HepG2 (cell line): ENCODE data around the gene PPP1R15A. TPM values are rescaled to one million over a fixed set of nuclear protein-coding genes. Genes with fewer than 3 reads are reported as not detected.

ENCODE experiments used
- ATAC-seq: fragments of 200-7000 bp; cut with Tn5 transposase; 3 replicates; pipeline ENCODE4 v1.9.1; 2020; ENCODE audit warnings: mild to moderate bottlenecking, moderate library complexity
- BruUV-seq: library from RNA; stranded (reverse); fragments of 400-500 nt; replicated peaks from 2 replicates; lab custom pipeline; 2021; lab: Mats Ljungman, UMichigan
- CTCF ChIA-PET: fragments of 300-600 bp; formaldehyde crosslinking; extraction: SDS; loops from one replicate; lab custom pipeline; 2021; ENCODE audit warnings: low total read pairs, inconsistent platforms, low intra/inter-chr PET ratio; lab: Yijun Ruan, JAX
- POLR2A ChIA-PET: fragments of 350-600 bp; sonication (Branson Sonifier 250); formaldehyde crosslinking; loops from one replicate; lab custom pipeline; 2020; ENCODE audit warnings: antibody characterized with exemption, inconsistent platforms; lab: Yijun Ruan, JAX
- DNase-seq: peaks from one replicate; pipeline ENCODE4 v3.0.0-alpha.2; 2015; ENCODE audit warnings: low spot score
- FAIRE-seq: peaks from 3 replicates; lab custom pipeline; 2011; peaks lifted over from hg19 to GRCh38; lab: Jason Lieb, UNC
- H2AFZ ChIP-seq: one replicate; pipeline ENCODE4 v1.6.1; 2011; ENCODE audit warnings: low read length, inconsistent platforms
- H3K27ac ChIP-seq: fragments of 300-600 bp; 3 replicates; pipeline ENCODE4 v1.8.0; 2011; ENCODE audit warnings: mixed run types, mild to moderate bottlenecking, mixed read lengths, low read length, inconsistent platforms; ENCODE audit not compliant: insufficient read depth; ENCODE audit errors: extremely low read length
- H3K27me3 ChIP-seq, 2 experiments: fragments of 200-600 bp in 1 of 2; 2 replicates in 1 of 2; 3 replicates in 1 of 2; pipeline versions ENCODE4 v1.6.0 to v1.8.0; 2011; ENCODE audit warnings: low read length in 2 of 2, mild to moderate bottlenecking in 2 of 2, moderate library complexity in 2 of 2, inconsistent platforms in 1 of 2; ENCODE audit not compliant: insufficient read depth in 2 of 2, control insufficient read depth in 1 of 2
- H3K36me3 ChIP-seq, 2 experiments: fragments of 200-600 bp in 1 of 2; replicated peaks in 1 of 2; 2 replicates in 1 of 2; 3 replicates in 1 of 2; pipeline versions ENCODE4 v1.5.1 to v1.8.0; 2011; ENCODE audit warnings: low read length in 2 of 2, inconsistent platforms in 1 of 2; ENCODE audit not compliant: insufficient read depth in 2 of 2, control insufficient read depth in 1 of 2
- H3K4me1 ChIP-seq: 2 replicates; pipeline ENCODE4 v1.5.1; 2012; ENCODE audit warnings: low read length, inconsistent platforms; ENCODE audit not compliant: insufficient read depth
- H3K4me2 ChIP-seq: 2 replicates; pipeline ENCODE4 v1.6.0; 2011; ENCODE audit warnings: low read depth, low read length, inconsistent platforms
- H3K4me3 ChIP-seq, 3 experiments: fragments of 200-600 bp in 1 of 3; sonication (generic), shearing (Covaris generic) in 1 of 3; replicated peaks in 1 of 3; 2 replicates each; pipeline ENCODE4 v1.5.1; 2011 to 2016; ENCODE audit warnings: low read length in 3 of 3, inconsistent platforms in 2 of 3, low read depth in 2 of 3, mild to moderate bottlenecking in 2 of 3, control low read depth in 1 of 3, mixed read lengths in 1 of 3; ENCODE audit not compliant: insufficient read depth in 1 of 3
- H3K79me2 ChIP-seq: one replicate; pipeline ENCODE4 v1.6.1; 2011; ENCODE audit warnings: low read length, inconsistent platforms; ENCODE audit not compliant: insufficient read depth
- H3K9ac ChIP-seq: 2 replicates; pipeline ENCODE4 v1.6.0; 2011; ENCODE audit warnings: mild to moderate bottlenecking, low read depth, low read length, inconsistent platforms; ENCODE audit not compliant: insufficient read depth
- H3K9me3 ChIP-seq: 2 replicates; pipeline ENCODE4 v1.5.1; 2012; ENCODE audit warnings: mild to moderate bottlenecking, low read length
- H4K20me1 ChIP-seq: 2 replicates; pipeline ENCODE4 v1.6.0; 2011; ENCODE audit warnings: inconsistent platforms, mild to moderate bottlenecking, low read length, moderate library complexity; ENCODE audit not compliant: insufficient read depth
- CHD2 ChIP-seq: IDR thresholded peaks from 2 replicates; pipeline ENCODE4 v1.6.1; 2011; ENCODE audit warnings: low read depth, low read length, improper control_type of control experiment
- CREB1 ChIP-seq, 2 experiments: fragments of 450-650 bp in 1 of 2; IDR thresholded peaks; 2 replicates each; pipeline ENCODE4 v1.6.1; 2016 to 2017; ENCODE audit warnings: control low read depth in 1 of 2, mild to moderate bottlenecking in 1 of 2, missing compliant biosample characterization in 1 of 2, missing genetic modification characterization in 1 of 2
- DMAP1 ChIP-seq: IDR thresholded peaks from 2 replicates; pipeline ENCODE4 v1.6.1; 2016
- ETV5 ChIP-seq: IDR thresholded peaks from 2 replicates; pipeline ENCODE4 v1.6.1; 2018; ENCODE audit warnings: missing biosample characterization, missing genetic modification reagents, inconsistent platforms, borderline replicate concordance
- FOXC1 ChIP-seq: sonication (generic); formaldehyde crosslinking; IDR thresholded peaks from 2 replicates; pipeline ENCODE4 v1.8.0; 2022; ENCODE audit warnings: mild to moderate bottlenecking, missing genetic modification reagents, borderline replicate concordance
- GABPB1 ChIP-seq: IDR thresholded peaks from 2 replicates; pipeline ENCODE4 v1.6.1; 2016; ENCODE audit warnings: mild to moderate bottlenecking, missing genetic modification reagents, moderate library complexity, missing compliant biosample characterization
- GATAD2A ChIP-seq: IDR thresholded peaks from 2 replicates; pipeline ENCODE4 v1.6.1; 2016
- HIVEP1 ChIP-seq: sonication (generic); formaldehyde crosslinking; IDR thresholded peaks from 2 replicates; pipeline ENCODE4 v1.4.0; 2020; ENCODE audit warnings: mild to moderate bottlenecking, missing genetic modification reagents
- HNF4G ChIP-seq, 2 experiments: sonication (generic) in 1 of 2; formaldehyde crosslinking in 1 of 2; IDR thresholded peaks; 2 replicates each; pipeline versions ENCODE4 v1.4.0 to v1.6.1; 2011 to 2020; ENCODE audit warnings: borderline replicate concordance in 2 of 2, low read depth in 2 of 2, mild to moderate bottlenecking in 2 of 2, low read length in 1 of 2, missing genetic modification reagents in 1 of 2, moderate library complexity in 1 of 2
- MAX ChIP-seq: IDR thresholded peaks from 2 replicates; pipeline ENCODE4 v1.6.1; 2012; ENCODE audit warnings: inconsistent platforms
- NR2C2 ChIP-seq: sonication (generic); formaldehyde crosslinking; IDR thresholded peaks from 2 replicates; pipeline ENCODE4 v1.4.0; 2020; ENCODE audit warnings: missing genetic modification reagents, mild to moderate bottlenecking, moderate library complexity, borderline replicate concordance
- NRL ChIP-seq: sonication (generic); formaldehyde crosslinking; IDR thresholded peaks from 2 replicates; pipeline ENCODE4 v1.5.0; 2020; ENCODE audit warnings: missing genetic modification reagents, mild to moderate bottlenecking, moderate library complexity, borderline replicate concordance
- PREB ChIP-seq: sonication (generic); formaldehyde crosslinking; IDR thresholded peaks from 2 replicates; pipeline ENCODE4 v1.4.0; 2020; ENCODE audit warnings: missing genetic modification reagents
- RBFOX2 ChIP-seq: fragments of 200-400 bp; formaldehyde crosslinking; IDR thresholded peaks from 2 replicates; pipeline ENCODE4 v1.6.1; 2017; ENCODE audit warnings: low read depth, mild to moderate bottlenecking, low read length
- RBM39 ChIP-seq: fragments of 200-400 bp; formaldehyde crosslinking; IDR thresholded peaks from one replicate; pipeline ENCODE4 v1.6.1; 2018; ENCODE audit warnings: antibody characterized with exemption, mild to moderate bottlenecking, low read depth, low read length; ENCODE audit not compliant: poor library complexity, severe bottlenecking
- REPIN1 ChIP-seq: sonication (generic); formaldehyde crosslinking; IDR thresholded peaks from 2 replicates; pipeline ENCODE4 v1.8.0; 2022; ENCODE audit warnings: missing genetic modification reagents, low read depth, mild to moderate bottlenecking, borderline replicate concordance
- SALL1 ChIP-seq: sonication (generic); formaldehyde crosslinking; IDR thresholded peaks from 2 replicates; pipeline ENCODE4 v1.8.0; 2022; ENCODE audit warnings: mild to moderate bottlenecking, missing genetic modification reagents
- SP1 ChIP-seq, 2 experiments: fragments of 450-650 bp in 1 of 2; sonication (generic) in 1 of 2; formaldehyde crosslinking in 1 of 2; IDR thresholded peaks; 2 replicates each; pipeline versions ENCODE4 v1.4.0 to v1.6.1; 2016 to 2020; ENCODE audit warnings: missing genetic modification reagents in 1 of 2
- TAF1 ChIP-seq: sonication (generic); formaldehyde crosslinking; IDR thresholded peaks from 2 replicates; pipeline ENCODE4 v1.4.0; 2020; ENCODE audit warnings: missing genetic modification reagents
- TOPORS ChIP-seq: sonication (generic); formaldehyde crosslinking; IDR thresholded peaks from 2 replicates; pipeline ENCODE4 v1.8.0; 2023; ENCODE audit warnings: mild to moderate bottlenecking, missing genetic modification reagents
- ZNF234 ChIP-seq: sonication (generic); formaldehyde crosslinking; conservative IDR thresholded peaks from 2 replicates; pipeline ENCODE4 v1.5.1; 2020; ENCODE audit warnings: mild to moderate bottlenecking, missing genetic modification reagents
- ZNF30 ChIP-seq: sonication (generic); formaldehyde crosslinking; IDR thresholded peaks from 2 replicates; pipeline ENCODE4 v1.5.0; 2020; ENCODE audit warnings: mild to moderate bottlenecking, missing genetic modification reagents
- ZNF317 ChIP-seq: sonication (generic); formaldehyde crosslinking; IDR thresholded peaks from 2 replicates; pipeline ENCODE4 v1.5.0; 2020; ENCODE audit warnings: mild to moderate bottlenecking, missing genetic modification reagents
- WGBS: methylation state at CpG from one replicate; pipeline ENCODE4 v1.1.6; 2017; ENCODE audit warnings: low lambda C conversion rate; 5-methylcytosine and 5-hydroxymethylcytosine counted together
- in situ Hi-C: cut with HindIII; loops from 2 replicates; pipeline ENCODE4 v1.10.0; 2017; ENCODE audit warnings: low pct_unique_long_range_greater_than_20kb; ENCODE audit not compliant: extremely low pct_ligation_motif_present
- intact Hi-C: fragments of 100-400 bp; cut with micrococcal nuclease; formaldehyde crosslinking; loops from one replicate; pipeline ENCODE4 v1.10.0; 2022; ENCODE audit not compliant: unreplicated experiment
- polyA plus RNA-seq, 8 experiments: library from polyadenylated mRNA; depleted of rRNA in 3 of 8; stranded (reverse) in 7 of 8; unstranded in 1 of 8; fragments of >200 nt; fragmentation: Illumina TruSeq in 4 of 8; extraction: Trizol in 4 of 8; gene quantifications; 2 replicates each; pipeline versions ENCODE4 v1.2.1 to v1.2.3, GENCODE V29; 2011 to 2016; ENCODE audit warnings: low read depth in 4 of 8, missing spikeins in 1 of 8, mixed read lengths in 1 of 8; ENCODE audit not compliant: insufficient read depth in 1 of 8
- total RNA-seq, 5 experiments: library from RNA; depleted of rRNA; stranded (reverse); fragments of >200 nt; fragmentation: Illumina TruSeq; extraction: Trizol; gene quantifications; 2 replicates each; pipeline ENCODE4 v1.2.3, GENCODE V29; 2016; ENCODE audit warnings: low read depth in 1 of 5

Gene PPP1R15A
- total and polyA plus RNA-seq, 2 of the 13 experiments (the other 11 are each of a cell fraction or from before 2014, with no cell fraction given) = 15.6 to 18.5 TPM

- peak; percentile 31 for ATAC-seq
- in situ Hi-C loops = no loop called here
- CTCF ChIA-PET = no interaction called here
- Histone ChIP-seq H3K27me3 (no peaks in the 10 kb centered on the region; a peak in 1 of 5 replicates), H3K4me3 (peak overlapping the region; percentile 73 to 97 (median 96)), H3K27ac (peak overlapping the region; percentile 77), H3K4me1 (peaks cover 42% of the 10 kb centered on the region), H4K20me1 (no peaks in the 10 kb centered on the region), H3K4me2 (peak overlapping the region; percentile 78), H3K9me3 (no peaks in the 10 kb centered on the region), H3K36me3 (peaks cover 3 to 11% of the 10 kb centered on the region in 2 experiments; a peak in 4 of 5 replicates), H3K9ac (peak overlapping the region; percentile 84), H3K79me2 (peaks cover 14% of the 10 kb centered on the region), H2AFZ (no peak overlapping the region)
- POLR2A ChIA-PET = interaction anchor here (0.5 to 3.1 kb wide), 18 partner anchors 14 to 282 kb away, joined by 3 to 26 read pairs (median 6); partner anchors contain the start of genes BAX, DHDH, FTL and GYS1
- FAIRE-seq = peak; percentile 80
- TSS peak; percentile 84 for BruUV-seq
- DNase-seq = peak; percentile 29
- intact Hi-C loops = loop anchor here (2.0 kb wide), 1 partner anchor 62 kb away; no protein-coding TSS in a partner anchor
- 12% methylated on average over 6 of the region's 24 CpGs for WGBS
- TF ChIP-seq TAF1 (CRISPR knock-in tag) (no peak), REPIN1 (CRISPR knock-in tag) (no peak), CREB1 (IDR thresholded peaks at IDR 0.05) (no peak), CREB1 (CRISPR knock-in tag; IDR thresholded peaks at IDR 0.05) (peak; percentile 35; the same call in 1 of the 2 replicates), GATAD2A (CRISPR knock-in tag) (no peak), CHD2 (no peak), HNF4G (IDR thresholded peaks at IDR 0.05; ENCODE audit: borderline replicate concordance, low read depth, low read length) (no peak), HNF4G (CRISPR knock-in tag; IDR thresholded peaks at IDR 0.05; ENCODE audit: borderline replicate concordance, low read depth) (0 out of 2 replicates have a peak, but pooled peaks have one; percentile 18), NRL (CRISPR knock-in tag) (peak; percentile 1; the same call in 1 of the 2 replicates), RBM39 (peak; percentile 57), ETV5 (CRISPR knock-in tag) (no peak), SALL1 (CRISPR knock-in tag) (no peak), ZNF317 (CRISPR knock-in tag) (0 out of 2 replicates have a peak, but pooled peaks have one; percentile 34), NR2C2 (peak; percentile 78), RBFOX2 (peak; percentile 55), PREB (no peak), FOXC1 (no peak), ZNF30 (no peak), ZNF234 (CRISPR knock-in tag) (no peak), HIVEP1 (CRISPR knock-in tag) (no peak), DMAP1 (CRISPR knock-in tag) (peak; percentile 5; the same call in 1 of the 2 replicates), TOPORS (no peak), SP1 (IDR thresholded peaks at IDR 0.05) (no peak), SP1 (CRISPR knock-in tag; IDR thresholded peaks at IDR 0.05) (no peak), GABPB1 (CRISPR knock-in tag) (peak; percentile 69; the same call in 1 of the 2 replicates), MAX (peak; percentile 3; the same call in 1 of the 2 replicates)
These were observed 28.5 kb downstream of the PPP1R15A start for GRCh38 chr19:48900477-48901406.
